GM19099 (cell line): ENCODE measurements around the gene TOM1L2.

Experiments used
- POLR2A ChIP-seq: IDR thresholded peaks from 3 replicates; pipeline ENCODE4 v1.6.1; 2011; ENCODE audit warnings: low read depth; ENCODE audit not compliant: insufficient read length; ENCODE audit errors: extremely low read depth

The TOM1L2 gene

DNA sequence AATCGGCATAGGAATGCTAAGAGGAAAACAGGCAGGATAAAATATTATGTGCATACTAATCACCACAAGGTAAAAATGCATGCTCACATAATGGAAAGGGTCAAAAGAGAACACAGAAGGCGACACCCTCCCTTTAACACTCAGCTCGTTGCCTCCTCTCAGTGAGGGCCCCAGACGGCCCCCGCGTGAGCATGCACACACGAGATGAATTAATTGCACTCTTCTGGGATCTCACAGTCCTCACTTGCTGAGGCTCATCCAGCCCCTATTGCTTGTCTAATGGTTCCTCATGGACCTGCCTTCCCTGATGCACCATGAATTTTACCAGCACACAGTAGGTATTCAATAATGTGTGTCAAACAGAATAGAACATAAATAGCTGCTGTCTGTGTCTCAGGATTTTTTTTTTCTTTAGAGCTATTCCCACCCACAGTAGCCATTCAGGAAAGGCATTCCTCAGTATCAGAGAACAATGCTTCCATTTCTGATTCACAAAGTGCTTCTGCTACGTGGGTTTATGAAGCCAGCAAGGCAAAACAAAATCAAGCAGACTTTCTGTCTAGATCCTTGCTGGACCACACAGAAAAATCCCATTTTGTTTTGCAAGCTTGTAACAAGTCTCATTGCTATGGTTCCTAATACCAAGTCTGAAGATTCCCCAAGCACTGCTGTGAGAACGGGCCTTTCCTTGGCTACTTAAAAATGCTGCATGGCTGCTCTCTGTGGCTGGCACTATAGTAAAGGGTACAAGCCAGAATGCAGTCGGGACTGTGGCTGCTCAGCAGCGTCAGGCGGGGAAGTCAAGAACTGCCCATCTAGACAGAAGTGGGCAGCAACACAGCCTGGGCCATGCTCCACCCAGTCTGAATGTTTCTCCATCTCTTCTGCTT is 43.6 kb downstream of the TOM1L2 start:
- no peak for TF ChIP-seq POLR2A

DNA sequence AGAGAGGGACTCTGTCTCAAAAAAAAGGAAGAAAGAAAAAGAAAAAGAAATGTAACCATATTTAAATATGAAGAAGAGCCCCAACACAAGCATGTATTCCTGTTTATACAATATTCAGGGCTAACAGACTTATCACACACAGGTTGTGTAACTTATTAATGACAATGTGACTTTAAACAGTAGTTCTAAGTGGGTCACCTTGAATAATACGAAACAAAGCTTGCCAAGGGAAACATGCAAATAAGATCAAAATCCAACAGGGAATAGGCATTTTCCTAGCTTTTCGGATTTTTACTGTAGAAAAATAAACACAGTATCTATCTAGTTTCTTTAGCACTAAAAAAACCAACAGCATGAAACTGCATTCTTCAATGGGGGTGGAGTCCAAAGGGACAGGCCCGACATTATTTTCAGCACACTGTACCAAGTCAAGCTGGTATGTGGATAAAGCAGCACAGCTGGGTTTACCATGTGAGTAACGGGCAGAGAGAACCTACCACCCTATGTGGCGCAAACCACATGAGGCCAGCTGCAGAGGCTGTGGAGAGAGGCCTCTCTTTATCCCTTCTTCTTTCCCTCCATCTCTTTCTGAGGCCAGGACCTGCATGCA is 45.3 kb downstream of the TOM1L2 start:
- TF ChIP-seq POLR2A, result no peak

DNA sequence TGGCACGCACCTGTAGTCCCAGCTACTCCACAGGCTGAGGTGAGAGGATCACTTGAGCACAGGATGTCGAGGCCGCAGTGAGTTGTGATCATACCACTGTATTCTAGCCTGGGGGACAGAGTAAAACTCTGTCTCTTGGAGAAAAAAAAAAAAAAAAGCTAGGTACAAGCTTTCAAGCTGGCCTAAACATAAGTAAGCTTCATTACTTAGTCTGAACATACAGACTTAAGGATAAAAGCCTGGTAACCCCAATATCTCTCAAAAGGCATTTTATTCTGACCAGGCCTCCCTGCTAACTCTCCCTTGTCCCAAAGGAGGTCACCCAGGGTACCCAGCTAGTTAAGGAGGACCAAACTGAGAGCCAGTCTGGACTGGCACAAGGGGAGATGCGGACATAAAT is 46.2 kb downstream of the TOM1L2 start:
- no peak for TF ChIP-seq POLR2A

DNA sequence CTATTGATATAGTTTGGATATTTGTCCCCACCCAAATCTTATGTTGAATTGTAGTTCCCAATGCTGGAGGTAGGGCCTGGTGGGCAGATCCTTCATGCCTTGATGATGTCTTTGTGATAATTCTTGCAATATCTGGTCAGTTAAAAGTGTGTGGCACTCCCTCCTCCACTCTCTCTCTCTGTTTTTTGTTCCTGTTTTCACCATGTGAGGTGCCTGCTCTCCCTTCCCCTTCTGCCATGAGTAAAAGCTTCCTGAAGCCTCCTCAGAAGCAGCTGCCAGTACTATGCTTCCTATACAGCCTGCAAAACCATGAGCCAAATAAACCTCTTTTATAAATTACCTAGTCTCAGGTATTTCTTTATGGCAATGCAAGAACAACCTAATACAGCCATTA is 47.3 kb downstream of the TOM1L2 start:
- TF ChIP-seq POLR2A, result no peak

DNA sequence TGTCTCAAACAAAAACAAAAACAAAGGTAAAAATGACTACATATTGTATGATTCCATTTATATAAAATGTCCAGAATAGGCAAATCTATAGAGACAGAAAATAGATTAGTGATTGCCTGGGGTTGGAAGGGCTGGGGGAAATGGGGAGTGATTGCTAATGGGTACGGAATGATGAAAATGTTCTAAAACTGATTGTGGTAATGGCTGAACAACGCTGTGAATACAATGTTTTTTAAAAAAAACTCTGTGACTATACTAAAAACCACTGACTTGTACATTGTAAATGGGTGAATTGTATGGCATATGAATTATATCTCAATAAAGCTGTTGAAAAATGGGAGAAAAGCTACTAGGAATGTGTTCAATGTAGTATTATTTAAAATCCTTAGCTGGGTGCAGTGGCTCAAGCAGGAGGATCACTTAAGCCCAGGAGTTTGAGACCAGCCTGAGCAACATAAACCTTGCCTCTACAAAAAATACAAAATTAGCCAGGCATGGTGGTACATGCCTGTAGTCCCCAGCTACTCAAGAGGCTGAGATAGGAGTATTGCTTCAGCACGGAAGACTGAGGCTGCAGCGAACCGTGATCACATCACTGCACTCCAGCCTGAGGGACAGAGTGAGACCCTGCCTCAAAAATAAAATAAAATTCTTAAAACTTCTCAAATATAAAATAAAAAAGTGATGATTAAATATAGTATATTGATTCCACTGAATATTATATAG is 47.9 kb downstream of the TOM1L2 start:
- no peak for TF ChIP-seq POLR2A

DNA sequence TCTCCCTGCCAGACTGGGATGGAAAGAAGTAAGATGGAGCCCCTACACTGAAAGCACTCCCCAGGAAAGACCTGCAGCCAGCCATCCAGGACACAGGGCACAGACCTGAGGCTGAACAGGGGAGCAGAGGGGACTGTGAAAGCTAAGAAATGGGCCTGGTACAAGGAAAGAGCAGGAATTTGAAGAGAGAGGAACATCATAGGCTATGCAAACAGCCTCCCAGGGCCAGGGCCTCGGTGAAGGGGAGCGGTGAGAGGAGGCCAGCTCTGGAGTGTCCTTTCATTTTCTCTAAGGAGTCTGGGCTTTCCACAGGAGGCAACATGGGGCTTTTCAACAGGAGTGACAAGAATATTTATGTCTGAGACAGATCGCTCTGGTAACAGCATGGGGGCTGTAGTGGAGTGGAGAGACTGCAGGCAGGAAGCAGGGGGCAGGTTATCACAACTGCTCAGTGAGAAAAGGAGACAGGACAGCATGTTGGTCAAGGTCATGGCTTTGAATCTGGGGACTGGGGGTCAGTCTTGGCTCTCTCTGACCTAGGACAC is 50.1 kb downstream of the TOM1L2 start:
- no peak for TF ChIP-seq POLR2A

DNA sequence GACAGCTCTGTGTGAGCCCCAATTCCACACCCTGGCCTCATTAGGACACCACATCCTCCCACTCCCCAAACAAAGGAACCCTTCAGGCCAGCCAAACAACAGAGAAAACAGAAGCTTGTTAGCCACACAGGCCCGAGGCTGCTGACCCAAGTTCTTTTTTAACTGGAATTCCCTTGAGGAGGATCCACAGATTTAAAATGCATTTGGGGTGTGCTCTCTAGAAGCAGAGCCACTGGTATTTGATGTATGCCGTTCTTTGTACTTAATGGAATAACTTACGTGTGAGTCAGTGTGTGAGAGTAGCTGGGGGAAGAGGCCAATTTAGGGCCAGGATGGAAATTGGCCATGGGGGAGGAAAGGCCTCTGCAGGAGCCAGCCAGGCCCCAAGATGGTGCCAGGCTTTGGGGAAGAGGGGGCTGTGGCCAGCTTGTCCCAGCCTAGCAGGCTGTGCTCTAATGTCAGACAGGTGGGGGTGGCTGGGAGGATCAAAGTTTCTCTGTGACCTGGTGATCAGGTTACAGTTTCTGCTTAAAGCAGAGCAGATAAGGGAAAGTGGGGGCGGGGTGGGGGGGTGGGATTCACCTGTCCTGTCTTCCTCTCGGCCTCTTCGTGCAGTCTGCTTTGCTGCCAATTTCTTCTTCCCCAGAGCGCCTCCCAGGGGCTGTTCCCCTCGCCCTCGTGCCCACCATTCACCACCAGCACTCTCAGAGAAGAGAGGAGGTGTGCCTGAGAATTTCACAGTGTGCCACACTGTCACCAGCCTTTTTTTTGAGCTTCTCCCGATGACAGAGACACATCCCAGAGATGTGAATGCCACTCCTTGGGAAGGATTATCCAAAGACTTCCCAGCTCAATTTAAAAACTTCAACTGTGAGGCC is 50.8 kb downstream of the TOM1L2 start:
- no peak for TF ChIP-seq POLR2A

DNA sequence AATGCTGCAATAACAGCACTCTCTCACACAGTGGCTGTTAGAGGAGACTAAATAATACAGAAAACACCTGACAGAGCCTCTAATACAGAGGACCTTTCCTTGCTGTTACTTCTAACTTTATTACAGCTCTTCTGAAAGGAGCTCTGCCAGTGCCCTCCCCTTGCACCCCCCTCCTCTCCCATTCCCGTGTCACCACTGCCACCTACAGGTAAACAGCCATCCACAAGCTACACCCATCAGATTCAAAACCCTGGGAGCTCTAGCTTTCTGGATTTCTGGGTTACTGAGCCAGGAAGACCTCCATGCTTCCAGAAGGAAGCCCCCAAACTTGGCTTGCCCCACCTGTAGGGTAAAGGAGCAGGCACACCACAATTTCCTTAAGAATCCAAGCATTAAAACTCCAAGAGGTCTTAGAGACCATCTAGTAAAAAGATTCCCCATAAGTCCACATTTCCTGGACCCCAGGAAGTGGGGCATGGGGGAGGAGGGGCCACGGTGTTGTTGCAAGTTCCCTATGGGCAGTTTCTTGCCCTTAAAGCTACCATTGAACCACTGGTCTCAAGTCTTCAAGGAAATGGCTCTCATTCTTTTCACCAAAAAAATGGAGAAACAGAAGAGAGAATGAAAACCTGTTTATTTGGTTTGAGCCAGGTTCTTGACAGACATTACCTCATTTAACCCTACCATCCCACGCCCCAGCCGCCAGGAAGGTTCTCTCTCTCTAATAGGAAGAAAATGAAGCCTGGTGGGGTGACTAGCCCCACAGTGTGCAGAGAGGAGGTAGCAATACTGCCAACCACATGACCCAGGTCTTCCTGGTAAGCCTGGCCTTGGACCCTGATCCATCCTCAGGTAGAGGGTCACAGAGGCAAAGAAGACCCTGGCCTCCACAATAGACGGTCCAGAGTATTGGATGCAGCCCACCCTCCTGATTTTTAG is 52.8 kb downstream of the TOM1L2 start:
- TF ChIP-seq POLR2A, result no peak

DNA sequence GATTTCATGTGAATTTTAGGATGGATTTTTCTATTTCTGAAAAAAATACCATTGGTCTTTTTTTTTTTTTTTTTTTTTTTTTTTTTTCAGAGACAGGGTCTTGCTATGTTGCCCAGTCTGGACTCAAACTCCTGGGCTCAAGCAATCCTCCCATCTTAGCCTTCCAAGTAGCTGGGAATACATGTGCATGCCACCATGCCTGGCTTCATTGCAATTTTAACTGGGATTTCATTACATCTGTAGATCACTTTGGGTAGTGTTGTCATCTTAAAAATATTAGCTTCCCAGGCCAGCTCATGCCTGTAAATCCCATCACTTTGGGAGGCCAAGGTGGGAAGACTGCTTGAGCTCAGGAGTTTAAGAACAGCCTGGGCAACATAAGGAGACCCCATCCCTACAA is 54.8 kb downstream of the TOM1L2 start:
- TF ChIP-seq POLR2A, result no peak

DNA sequence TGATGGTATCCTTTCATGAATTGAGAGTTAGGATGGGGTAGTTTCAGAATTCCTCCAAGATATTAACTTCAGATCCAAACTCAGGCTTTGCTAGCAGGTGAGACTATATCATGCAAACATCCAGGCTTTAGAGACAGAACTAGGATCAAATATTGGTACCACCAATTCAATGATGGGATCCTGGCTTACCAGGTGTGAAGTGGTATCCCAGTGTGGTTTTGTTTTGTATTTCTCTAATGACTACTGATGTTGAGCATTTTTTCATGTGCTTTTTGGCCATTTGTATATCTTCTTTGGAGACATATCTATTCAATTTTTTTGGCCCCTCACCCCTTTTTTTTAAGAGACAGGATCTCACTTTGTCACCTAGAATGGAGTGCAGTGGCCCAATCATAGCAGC is 57.0 kb downstream of the TOM1L2 start:
- TF ChIP-seq POLR2A, result no peak

DNA sequence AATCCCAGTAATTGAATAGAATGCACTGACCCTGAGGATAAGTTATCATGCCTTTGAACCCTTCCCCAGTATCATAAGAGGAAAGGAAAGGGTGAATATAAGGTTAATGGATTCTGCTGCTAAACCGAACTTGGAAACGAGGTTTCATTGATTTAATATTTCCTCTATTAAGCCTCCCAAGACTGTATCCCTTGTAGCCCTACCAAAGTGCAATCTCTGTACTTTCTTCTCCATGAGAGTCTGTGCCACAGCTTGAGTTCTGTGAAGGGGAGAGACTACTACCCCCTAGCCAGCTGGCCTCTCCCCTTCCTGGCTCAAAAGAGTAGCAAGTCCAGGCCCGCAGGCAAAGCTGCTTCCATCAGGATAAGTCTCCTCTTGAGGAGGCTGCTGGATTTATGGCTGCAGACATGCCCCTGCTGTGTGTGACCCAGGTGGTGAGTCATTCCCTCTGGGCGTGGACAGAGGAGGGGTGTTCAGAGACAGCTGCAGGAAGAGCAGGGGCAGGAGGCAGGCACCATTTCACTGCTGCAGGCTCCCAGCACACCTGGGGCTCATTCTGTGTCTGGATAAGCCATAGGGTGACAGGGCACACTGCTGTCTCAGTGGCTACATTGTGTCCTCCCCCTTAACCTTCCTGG is 58.4 kb downstream of the TOM1L2 start:
- TF ChIP-seq POLR2A, result no peak

DNA sequence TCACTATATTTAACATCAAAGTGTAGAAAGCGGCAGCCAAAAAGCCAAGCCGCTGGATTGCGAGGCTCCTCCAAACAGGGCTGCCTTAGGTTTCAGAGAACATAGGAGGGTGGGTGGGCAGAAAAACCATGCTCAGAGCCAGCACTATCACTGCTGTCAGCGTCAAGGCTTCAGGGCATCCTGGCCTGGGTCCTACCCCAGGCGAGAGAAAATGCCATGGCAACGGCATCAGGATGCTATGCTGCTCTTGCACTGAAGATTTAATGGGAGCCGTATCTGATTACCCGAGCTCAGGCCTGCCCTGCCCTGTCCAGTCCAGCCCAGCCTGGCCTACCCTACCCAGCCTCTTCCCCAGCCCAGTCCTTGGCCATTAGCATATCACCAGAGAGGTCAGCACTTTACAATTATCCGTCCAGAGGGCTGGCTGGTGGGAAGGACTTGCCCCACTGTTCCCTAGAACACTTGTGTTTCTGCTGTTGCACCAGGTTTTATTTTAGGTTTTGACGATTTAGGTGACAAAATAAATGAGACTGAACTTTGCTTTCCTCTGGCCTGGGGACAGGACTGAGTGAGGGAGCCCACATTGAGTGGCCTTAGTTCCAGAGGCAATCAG is 61.1 kb downstream of the TOM1L2 start:
- no peak for TF ChIP-seq POLR2A

DNA sequence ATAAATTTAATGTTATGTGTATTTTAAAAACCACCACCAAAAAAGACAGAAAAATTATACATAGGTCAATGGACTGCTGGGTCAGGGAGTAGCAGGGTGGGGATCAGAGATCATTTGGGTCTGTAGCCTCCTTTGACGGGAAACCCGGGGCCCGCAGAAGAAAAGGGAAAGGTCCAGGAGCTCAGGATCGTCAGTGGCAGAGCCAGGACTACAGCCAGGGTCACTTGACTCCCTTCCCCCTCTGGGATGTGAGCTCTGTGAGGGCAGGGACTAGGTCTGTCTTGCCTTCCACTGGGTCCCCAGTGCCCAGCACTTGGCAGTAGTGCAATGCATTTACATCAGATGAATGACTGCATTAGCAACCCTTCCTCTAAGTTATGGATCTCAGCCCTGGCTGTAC is 62.1 kb downstream of the TOM1L2 start:
- no peak for TF ChIP-seq POLR2A
